NCI-H2107 (cell line): ENCODE measurements around the gene DDX3X.
A peak's percentile ranks its signal among the peaks of the same experiment; 100 is the strongest.
"Not testable (repeated sequence)": the region's sequence is repeated elsewhere in the genome, so short reads cannot be mapped to it uniquely, and the experiment has no call there.

Experiments
- DNase-seq: peaks from one replicate; lab custom pipeline; 2025; lab: John Stamatoyannopoulos, UW

DDX3X gene

GRCh38 chrX:41333744-41334362, at the start of gene DDX3X:
Gene DDX3X (plus strand): TSS chrX:41334162. CDS start chrX:41334253, 91 bp downstream.
- peak; percentile 80 for DNase-seq

DNA sequence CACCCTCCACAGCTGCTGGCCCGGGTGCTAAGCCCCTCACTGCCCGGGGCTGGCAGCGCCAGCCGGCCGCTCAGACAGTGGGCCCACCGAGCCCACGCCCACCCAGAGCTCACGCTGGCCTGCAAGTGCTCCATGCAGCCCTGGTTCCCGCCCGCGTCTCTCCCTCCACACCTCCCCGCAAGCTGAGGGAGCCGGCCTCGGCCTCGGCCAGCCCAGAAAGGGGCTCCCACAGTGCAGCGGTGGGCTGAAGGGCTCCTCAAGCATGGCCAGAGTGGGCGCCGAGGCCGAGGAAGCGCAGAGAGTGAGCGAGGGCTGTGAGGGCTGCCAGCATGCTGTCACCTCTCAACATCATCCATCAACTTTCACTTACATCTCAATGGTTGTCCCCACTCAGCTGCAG, 48.0 kb upstream of the DDX3X start:
- not testable (repeated sequence) for DNase-seq

- DNase-seq: no peak
These were observed 45.3 kb upstream of the DDX3X start for GRCh38 chrX:41288641-41289040.

DNA sequence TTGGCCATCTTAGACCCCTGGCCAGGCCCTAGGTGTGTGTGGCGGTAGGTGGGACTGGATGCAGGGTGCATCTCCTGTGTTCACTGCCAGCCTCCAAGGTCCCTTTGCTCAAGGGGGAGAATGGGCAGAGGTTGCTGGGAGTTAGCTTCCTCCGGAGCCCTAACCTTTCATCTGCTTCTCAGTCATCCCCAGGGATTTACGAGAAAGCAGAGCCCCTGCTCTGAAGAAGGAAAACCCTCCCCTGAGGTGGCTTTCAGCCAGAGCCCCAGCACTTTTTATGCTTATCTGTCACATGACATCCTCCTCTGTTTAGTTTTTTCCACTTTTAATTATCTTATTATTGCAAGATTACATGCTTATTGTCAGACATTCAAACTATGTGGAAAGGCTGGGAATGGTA, 44.9 kb upstream of the DDX3X start:
- DNase-seq: no peak

- no peak for DNase-seq
These were observed 42.7 kb upstream of the DDX3X start for GRCh38 chrX:41291309-41291708.

DNA sequence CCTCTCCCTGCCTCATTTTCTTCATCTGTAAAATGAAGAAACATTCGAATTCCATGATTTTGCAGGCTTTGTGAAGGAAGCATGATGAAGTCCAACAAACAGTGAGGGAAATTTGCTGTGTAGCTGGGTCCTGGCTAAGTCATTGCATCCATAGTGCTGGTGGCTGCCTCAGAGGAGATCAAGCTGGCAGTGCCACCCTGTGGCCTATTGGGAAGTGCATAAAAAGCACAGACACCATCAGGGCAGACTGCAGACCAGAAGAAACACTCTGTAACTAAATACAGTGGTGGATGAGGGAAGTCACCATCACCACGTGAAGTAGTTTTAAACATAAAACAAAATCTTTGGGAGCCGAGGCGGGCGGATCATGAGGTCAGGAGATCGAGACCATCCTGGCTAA, 40.7 kb upstream of the DDX3X start:
- DNase-seq: no peak

DNA sequence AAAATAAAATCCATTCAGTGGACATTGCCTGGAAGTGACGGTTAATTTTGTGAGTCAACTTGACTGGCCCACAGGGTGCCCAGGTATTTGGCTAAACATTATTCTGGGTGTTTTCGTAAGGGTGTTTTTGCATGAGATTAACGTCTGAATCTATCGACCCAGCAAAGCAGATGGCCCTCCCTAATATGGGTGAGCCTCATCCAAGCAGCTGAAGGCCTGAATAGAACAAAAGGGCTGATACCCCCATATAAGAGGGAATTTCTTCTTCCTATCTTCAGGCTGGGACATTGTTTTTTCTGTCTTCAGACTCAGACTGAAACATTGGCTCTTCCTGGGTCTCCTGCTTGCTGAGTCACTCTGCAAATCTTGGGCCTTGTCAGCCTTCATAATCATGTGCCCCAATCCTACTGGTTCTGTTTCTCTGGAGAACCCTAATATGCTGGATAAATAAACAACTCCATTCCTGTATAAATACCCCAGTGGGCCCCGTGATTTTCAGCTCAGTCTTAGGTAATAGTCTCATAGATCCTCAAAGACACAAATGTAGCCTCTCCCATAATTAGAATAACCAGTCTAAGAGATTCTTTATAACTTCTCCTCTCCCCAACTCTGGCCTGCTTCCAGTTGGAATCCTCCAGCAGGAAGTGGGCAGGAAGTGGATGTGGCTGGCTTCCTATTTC, 33.1 kb upstream of the DDX3X start:
- DNase-seq: no peak

DNA sequence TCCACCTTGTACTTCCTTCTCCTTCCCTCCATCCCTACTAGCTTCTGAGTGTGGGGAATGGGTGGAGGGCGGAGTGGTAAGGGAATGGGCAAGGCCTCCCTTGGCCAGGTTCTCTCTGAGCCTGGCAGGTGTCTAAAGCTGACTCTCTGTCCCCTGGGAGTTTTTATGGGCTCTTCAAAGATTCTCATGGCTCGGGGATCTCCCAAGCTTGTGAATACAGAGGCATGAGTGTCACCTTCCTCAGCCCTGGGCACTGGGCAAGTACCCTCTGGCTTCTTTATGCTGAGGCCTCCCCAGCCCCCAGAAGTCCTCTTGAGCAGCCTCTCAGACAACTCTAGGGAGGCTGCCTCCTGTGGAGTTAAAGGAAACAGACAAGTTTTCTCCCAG, 32.5 kb upstream of the DDX3X start:
- DNase-seq: peak; percentile 54

DNA sequence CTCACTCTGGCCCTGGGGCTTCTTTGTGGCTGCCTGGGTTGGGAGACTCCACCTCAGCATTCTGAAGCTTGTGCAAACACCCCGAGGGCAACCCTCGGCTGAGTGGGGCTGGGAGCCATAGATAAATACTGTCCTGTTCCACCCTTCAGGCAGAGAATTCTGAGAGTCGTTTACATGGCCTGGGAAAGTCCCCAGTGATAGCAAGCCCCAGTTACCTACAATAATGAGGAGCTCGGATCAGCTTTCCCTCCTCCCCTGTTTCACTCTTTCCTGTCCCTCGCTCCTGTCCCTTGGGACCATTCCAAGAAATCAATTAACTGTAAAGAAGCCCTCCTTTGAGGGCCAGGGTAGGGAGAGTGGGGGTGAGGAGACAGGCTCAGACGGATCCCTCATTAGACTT, 31.6 kb upstream of the DDX3X start:
- peak; percentile 37 for DNase-seq

- DNase-seq: no peak
These were observed 30.9 kb upstream of the DDX3X start for GRCh38 chrX:41303013-41303412.

DNA sequence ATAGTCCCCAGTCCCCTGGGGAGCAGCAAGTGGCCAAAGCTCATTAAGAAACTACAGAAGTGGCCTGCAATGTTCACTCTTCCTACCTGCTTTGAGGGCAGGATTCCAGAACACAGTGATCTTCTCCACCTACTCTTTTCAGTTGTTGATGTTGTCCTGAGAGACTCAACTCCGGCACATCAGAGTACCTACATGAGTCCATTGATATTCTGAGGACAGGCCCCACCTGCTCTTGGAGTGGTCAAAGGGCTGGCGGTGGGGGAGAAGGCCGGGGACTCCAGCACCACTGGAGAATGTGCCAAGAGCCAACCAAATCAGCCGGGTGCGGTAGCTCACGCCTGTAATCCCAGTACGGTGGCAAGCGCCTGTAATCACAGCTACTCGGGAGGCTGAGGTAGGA, 29.8 kb upstream of the DDX3X start:
- DNase-seq: no peak

DNA sequence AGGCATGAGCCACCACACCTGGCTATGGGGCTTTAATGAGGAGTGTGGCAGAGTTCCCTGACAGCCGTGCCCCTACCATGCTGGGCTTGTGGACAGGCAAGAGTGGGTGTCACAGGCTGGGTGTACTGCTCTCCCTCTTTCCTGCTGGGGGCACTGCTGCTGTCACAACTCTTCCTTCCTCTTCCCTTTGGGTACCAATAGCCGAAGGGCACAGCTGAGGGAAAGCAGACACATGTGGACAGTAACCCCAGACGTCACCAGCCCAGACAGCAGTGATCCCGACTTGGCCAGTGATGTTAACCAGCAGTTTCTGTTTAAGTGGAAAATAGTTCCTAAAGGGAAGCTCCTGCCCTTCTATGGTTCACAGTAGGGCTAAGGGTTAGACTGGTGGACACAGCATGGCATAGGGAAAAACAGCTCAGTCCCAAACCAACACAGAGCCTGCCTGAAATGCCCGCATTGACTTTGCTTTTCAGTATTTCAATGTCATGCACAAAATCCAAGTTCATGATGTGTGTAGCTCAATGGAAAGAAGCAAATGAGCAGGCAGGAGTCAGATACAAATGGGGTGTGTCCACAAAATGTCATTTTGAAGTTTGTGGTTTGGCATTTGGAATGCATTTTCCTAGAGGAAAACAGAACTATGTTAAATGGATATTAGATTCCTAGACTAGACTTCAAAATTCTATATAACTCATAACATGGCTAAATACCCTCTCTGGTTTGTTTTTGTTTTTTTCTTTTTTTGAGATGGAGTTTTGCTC, 24.9 kb upstream of the DDX3X start:
- DNase-seq: no peak

GRCh38 chrX:41312786-41313185, 21.2 kb upstream of the DDX3X start:
- DNase-seq: no peak

DNA sequence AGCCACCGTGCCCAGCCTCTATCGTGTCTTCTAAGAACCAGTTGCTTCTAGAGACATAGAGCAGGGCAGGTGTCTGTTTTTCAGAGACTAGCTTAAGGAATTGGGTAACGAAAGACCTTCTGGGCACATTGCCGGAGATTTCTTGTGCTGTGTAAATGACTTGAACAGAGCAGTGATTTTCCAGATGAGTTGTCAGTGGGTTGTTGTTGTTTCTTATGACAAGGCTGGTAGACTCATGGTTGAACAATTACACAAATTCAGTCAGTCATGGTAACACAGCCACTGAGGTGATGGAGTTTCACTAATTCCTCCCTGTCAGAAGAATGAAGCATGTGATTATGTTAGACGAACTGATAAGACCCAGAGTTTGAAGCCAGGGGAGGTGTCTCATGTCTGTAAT, 20.5 kb upstream of the DDX3X start:
- DNase-seq: no peak

DNA sequence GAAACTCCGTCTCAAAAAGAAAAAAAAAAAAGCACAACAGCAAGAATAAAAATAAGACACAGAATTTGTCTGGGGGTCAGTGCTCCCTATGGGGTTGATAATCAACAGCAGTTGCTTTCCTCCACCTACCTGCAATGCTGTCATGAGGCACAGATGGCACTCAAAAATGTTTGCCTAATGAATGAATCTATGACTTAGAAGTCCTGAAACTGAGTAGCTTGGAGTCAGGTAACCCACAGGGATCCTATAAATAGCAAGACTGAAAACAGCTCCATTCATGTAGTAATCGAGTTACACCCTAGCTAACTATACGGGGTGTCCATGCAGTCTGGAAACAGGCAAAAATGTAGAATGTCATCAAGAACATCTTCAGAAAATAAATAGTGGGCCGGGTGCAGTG, 19.8 kb upstream of the DDX3X start:
- DNase-seq: no peak

- no peak for DNase-seq
These were observed 19.1 kb upstream of the DDX3X start for GRCh38 chrX:41314881-41315280.

DNA sequence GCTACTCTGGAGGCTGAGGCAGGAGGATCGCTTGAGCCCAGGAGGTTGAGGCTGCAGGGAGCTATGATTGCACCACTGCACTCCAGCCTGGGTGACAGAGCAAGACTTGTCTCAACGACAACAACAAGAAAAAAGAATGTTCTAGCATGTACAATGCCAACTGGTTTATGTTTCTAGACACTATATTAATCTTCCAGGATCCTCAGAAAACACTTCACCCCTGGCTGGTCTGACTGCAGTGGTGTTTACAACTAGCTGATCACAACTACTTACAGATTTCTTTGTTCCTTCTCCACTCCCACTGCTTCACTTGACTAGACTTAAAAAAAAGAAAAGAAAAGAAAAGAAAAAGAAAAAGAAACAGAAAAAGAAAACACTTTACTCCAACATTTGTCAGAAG, 17.7 kb upstream of the DDX3X start:
- not testable (repeated sequence) for DNase-seq

DNA sequence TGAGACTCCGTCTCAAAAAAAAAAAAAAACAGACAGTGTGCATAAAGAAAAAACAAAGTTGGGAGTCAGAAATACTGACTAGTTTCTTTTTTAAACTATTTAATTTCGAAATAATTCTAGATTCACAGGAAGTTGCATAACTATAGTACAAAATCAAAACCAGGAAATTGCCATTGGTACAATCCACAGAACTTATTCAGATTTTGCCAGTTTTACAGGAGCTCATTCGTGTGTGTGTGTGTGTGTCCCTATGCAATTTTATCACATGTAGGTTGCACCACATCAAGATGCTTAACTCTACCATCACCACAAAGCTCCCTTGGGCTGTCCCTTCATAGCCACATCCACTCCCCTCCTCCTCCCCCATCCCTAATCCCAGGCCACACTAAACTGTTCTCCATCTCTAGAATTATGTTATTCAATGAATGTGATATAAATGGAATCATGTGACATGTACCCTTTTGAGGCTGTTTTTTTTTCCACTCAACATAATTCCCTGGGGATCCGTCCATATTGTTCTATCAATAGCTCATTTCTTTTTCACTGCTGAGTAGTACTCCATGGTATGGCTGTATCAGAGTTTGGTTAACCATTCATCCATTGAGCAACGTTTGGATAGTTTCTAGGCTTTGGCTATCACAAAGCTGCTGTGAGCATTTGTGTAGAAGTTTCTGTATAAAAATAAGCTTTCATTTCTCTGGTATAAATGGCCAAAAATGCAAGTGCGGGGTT, 16.3 kb upstream of the DDX3X start:
- no peak for DNase-seq

- DNase-seq: no peak
These were observed 13.6 kb upstream of the DDX3X start for GRCh38 chrX:41320393-41320792.

DNA sequence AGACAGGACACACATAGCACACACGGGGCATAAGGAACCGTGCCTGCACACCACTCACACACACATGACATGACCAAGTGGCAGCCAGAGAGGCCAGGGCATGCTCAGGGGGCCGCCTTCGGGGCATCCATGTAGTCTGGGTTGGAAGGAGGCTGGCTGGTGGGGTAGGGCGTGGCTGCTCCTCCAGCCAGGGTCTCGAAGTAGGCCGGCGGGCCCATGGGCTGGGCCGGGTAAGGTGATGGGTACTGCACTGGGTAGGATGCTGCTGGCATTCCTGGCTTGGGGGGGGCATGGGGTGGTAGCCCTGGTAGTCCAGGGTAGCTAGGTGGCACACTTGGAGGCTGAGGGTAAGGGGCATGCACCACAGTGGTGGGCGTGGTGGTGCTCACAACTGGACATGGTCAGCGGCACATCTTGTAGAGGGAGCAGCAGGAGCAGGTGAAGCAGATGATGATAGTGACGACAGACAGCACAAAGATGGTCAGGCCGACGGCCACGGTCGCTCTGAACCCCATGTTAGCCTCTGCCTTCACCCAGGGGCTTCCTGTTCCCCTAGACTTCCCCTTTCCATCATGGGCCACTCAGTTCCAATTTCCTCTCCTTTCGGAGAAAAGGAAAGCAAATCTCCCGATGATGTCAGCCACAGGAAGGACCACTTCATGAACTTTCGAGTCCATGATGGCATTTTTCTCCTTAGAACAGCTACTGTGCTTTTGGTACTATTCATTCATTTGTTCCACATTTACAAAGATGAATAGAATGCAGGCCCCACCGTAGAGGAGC, 10.9 kb upstream of the DDX3X start:
- no peak for DNase-seq

DNA sequence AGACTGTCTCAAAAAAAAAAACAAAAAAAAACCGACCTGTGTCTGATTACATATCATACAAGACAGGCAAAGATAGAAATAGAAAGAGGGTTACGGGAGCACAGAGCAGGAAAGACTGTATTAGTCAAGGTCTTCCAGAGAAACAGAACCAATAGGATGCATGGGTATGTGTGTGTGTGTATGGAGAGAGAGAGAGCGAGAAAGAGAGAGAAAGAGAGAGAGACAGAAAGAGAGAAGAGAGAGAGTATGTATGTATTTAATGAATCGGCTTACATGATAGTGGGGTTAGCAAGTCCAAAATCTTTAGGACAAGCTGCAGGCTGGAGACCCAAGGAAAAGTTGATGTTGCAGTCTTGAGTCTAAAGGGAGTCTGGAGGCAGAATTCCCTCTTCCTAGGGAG, 7.5 kb upstream of the DDX3X start:
- no peak for DNase-seq

GRCh38 chrX:41327341-41327740, 6.6 kb upstream of the DDX3X start:
- DNase-seq: no peak
